Progenitor cell of endocrine pancreas (in vitro differentiated cells): Measurements from ENCODE around the gene CACFD1. TPM values are rescaled to one million over a fixed set of nuclear protein-coding genes. Genes with fewer than 3 reads are reported as not detected.

Source experiments
- DNase-seq: peaks from one replicate; pipeline ENCODE4 v3.0.0; 2021; ENCODE audit warnings: low spot score; ENCODE audit not compliant: unreplicated experiment
- H3K27ac Mint-ChIP-seq: 2 replicates; pipeline ENCODE4 v1.8.0; 2021; ENCODE audit warnings: mild to moderate bottlenecking, moderate library complexity, mixed read lengths
- H3K27me3 Mint-ChIP-seq: 2 replicates; pipeline ENCODE4 v1.8.0; 2021; ENCODE audit warnings: mixed read lengths
- H3K36me3 Mint-ChIP-seq: 2 replicates; pipeline ENCODE4 v1.8.0; 2022; ENCODE audit warnings: mixed read lengths; ENCODE audit not compliant: insufficient read depth
- H3K4me1 Mint-ChIP-seq: 2 replicates; pipeline ENCODE4 v1.8.0; 2021; ENCODE audit warnings: low read depth, mixed read lengths
- H3K4me3 Mint-ChIP-seq: 2 replicates; pipeline ENCODE4 v1.8.0; 2021; ENCODE audit warnings: low read depth, mild to moderate bottlenecking, moderate library complexity, mixed read lengths
- H3K9me3 Mint-ChIP-seq: 2 replicates; pipeline ENCODE4 v1.8.0; 2021; ENCODE audit warnings: low read depth, mixed read lengths
- CTCF ChIP-seq: fragments of 200-600 bp; sonication (generic); IDR thresholded peaks from one replicate; pipeline ENCODE4 v1.5.0; 2021; ENCODE audit warnings: antibody characterized with exemption, mild to moderate bottlenecking; ENCODE audit not compliant: unreplicated experiment
- total RNA-seq: library from RNA; stranded (reverse); gene quantifications from 2 replicates; pipeline ENCODE4 v1.2.1, GENCODE V29; 2021

The CACFD1 gene
- total RNA-seq, 1 donor from 2014 or later, result 56.2 TPM

DNA sequence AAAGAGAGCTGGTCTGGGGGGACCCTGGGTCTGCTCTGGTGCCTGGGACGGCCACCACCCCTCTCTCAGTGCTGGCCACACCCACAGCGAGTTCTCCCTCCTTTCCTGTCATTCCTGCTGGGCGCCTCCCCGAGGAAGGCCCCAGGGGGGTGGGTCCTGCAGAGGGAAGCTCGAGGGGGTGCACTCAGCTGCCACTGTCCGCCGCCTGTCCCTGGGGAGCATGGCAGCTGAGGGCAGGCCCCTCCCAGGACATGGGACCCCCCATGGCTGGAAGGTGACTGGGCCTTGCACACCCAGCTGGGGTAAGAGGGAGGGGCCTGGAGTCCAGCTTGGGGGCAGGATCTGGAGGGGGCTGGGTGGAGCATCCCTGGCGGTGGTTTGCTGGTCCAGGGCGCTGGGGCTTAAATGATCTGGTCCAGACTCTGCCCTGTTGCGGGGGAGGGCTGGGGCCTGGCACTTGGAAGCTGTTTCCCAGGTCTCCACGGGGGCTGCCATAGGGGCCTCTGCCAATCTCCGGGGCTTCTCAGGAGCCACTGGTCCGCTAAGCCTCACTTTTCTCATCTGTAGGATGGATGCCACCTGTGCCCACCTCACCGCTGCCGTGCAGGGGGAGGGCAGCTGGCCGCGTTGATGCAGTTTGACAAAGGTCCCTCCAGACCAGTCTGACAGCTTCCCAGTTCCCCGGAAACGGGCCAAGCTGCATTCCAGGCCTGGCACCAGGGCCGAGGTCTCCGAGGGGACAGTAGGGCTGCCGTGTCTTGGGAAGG, 25.1 kb downstream of the CACFD1 start:
- Mint-ChIP-seq H3K36me3 (no peaks in the 10 kb centered on the region), H3K27me3 (peaks cover 36% of the 10 kb centered on the region), H3K27ac (no peak overlapping the region), H3K4me1 (no peaks in the 10 kb centered on the region), H3K4me3 (no peak overlapping the region), H3K9me3 (no peaks in the 10 kb centered on the region)
- DNase-seq, result no peak
- no peak for TF ChIP-seq CTCF

GRCh38 chr9:133485531-133486260, 25.9 kb downstream of the CACFD1 start:
- DNase-seq, result no peak
- Mint-ChIP-seq H3K36me3 (no peaks in the 10 kb centered on the region), H3K27me3 (peaks cover 31% of the 10 kb centered on the region), H3K4me3 (no peak overlapping the region), H3K4me1 (no peaks in the 10 kb centered on the region), H3K27ac (no peak overlapping the region), H3K9me3 (no peaks in the 10 kb centered on the region)
- no peak for TF ChIP-seq CTCF

DNA sequence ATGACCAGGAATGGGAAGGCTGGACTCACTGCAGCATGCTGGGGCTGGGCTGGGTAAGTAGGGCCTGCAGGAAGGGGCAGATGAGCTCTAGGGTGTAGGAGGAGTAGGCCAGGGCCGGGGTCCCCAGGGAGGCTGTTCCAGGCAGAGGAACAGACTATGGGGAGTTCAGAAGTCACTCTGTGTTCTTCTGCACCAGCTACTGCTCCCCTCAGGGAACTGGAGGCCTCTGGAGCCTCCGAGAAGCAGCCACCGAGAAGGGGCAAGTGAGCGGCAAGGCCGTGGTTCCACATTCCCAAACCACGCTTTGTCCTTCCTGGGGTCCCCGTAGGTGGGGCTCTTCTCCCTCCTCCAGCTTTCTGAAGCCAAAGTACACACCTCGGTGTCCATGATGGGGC, 27.6 kb downstream of the CACFD1 start:
- no peaks in the 10 kb centered on the region for H3K36me3 Mint-ChIP-seq
- DNase-seq, result no peak
- no peak overlapping the region for H3K27ac Mint-ChIP-seq
- H3K27me3 Mint-ChIP-seq, result peaks cover 22% of the 10 kb centered on the region
- no peaks in the 10 kb centered on the region for H3K4me1 Mint-ChIP-seq
- TF ChIP-seq CTCF, result no peak
- H3K4me3 Mint-ChIP-seq, result no peak overlapping the region
- H3K9me3 Mint-ChIP-seq, result no peaks in the 10 kb centered on the region

DNA sequence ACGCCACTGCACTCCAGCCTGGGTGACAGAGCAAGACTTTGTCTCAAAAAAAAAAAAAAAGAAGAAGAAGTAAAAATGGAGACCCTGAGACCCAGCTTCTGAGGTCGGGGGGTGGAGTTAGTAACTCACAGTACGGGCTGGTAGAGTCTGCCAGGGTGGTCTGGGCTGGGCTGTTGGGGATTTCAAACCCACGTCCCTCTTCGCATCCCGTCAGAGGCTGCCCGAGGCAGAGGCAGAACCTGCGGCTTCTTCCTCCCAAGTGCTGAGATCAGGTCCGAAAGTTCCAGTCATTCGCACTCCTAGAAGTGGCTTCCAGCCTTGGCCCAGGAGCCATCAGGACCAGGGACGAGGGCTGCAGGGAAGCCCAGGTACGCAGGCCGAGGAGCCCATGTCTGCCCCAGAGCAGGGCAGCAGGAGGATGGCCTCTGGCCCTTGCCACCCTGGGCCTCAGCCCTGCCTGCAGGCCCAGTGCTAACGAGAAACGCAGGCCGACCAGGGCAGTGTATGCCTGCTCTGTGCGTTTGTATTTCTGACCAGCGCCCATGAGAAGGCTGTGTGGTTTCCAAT, 29.0 kb downstream of the CACFD1 start:
- no peak for TF ChIP-seq CTCF
- Mint-ChIP-seq H3K4me3 (no peak overlapping the region), H3K36me3 (no peaks in the 10 kb centered on the region), H3K9me3 (no peaks in the 10 kb centered on the region), H3K4me1 (no peaks in the 10 kb centered on the region), H3K27me3 (peaks cover 11% of the 10 kb centered on the region), H3K27ac (no peak overlapping the region)
- no peak for DNase-seq
